Naive thymus-derived CD4-positive, alpha-beta T cell (primary cell): ENCODE measurements around the gene CALD1. TPM values are rescaled to one million over a fixed set of nuclear protein-coding genes. Genes with fewer than 3 reads are reported as not detected.

Source experiments
- ATAC-seq: fragments of 150-1000 bp; cut with Tn5 transposase; 2 replicates; pipeline ENCODE4 v1.10.0; 2021; ENCODE audit warnings: mild to moderate bottlenecking, moderate library complexity
- CTCF ChIA-PET: fragments of 350-600 bp; sonication (Branson Sonifier 250); formaldehyde crosslinking; loops from one replicate; lab custom pipeline; 2021; ENCODE audit warnings: antibody characterized with exemption; lab: Charles Lee
- POLR2A ChIA-PET: fragments of 350-600 bp; sonication (Branson Sonifier 250); formaldehyde crosslinking; loops from one replicate; lab custom pipeline; 2021; ENCODE audit warnings: antibody characterized with exemption, inconsistent platforms; lab: Charles Lee
- DNase-seq, 9 donors: peaks; one replicate each; pipeline versions ENCODE4 v3.0.0 to v3.0.0-alpha.2; 2020 to 2022; ENCODE audit warnings: mixed read lengths in 1 of 9
- H3K27ac ChIP-seq: one replicate; pipeline ENCODE4 v1.7.0; 2013; ENCODE audit warnings: mild to moderate bottlenecking, low read depth, low read length, moderate library complexity
- H3K27me3 ChIP-seq, 2 donors: one replicate each; pipeline ENCODE4 v1.7.0; 2013; ENCODE audit warnings: low read length in 2 of 2, mild to moderate bottlenecking in 2 of 2, moderate library complexity in 2 of 2; ENCODE audit not compliant: control insufficient read depth in 2 of 2, insufficient read depth in 2 of 2
- H3K36me3 ChIP-seq, 3 experiments: 1 replicate in 2 of 3; 2 replicates in 1 of 3; pipeline ENCODE4 v1.7.0; 2013; ENCODE audit warnings: low read length in 3 of 3, mild to moderate bottlenecking in 3 of 3, moderate library complexity in 1 of 3; ENCODE audit not compliant: insufficient read depth in 3 of 3, control insufficient read depth in 2 of 3
- H3K4me1 ChIP-seq, 2 donors: one replicate each; pipeline ENCODE4 v1.7.0; 2013; ENCODE audit warnings: low read length in 2 of 2, mild to moderate bottlenecking in 2 of 2, moderate library complexity in 1 of 2; ENCODE audit not compliant: control insufficient read depth in 2 of 2, insufficient read depth in 2 of 2
- H3K4me3 ChIP-seq: 2 replicates; pipeline ENCODE4 v1.7.0; 2013; ENCODE audit warnings: mild to moderate bottlenecking, low read length
- H3K9me3 ChIP-seq, 3 experiments: 1 replicate in 2 of 3; 2 replicates in 1 of 3; pipeline ENCODE4 v1.7.0; 2013; ENCODE audit warnings: low read length in 3 of 3; ENCODE audit not compliant: control insufficient read depth in 2 of 3
- H3K27ac Mint-ChIP-seq, 9 donors: one replicate each; pipeline ENCODE4 v1.8.0; 2020 to 2022; ENCODE audit warnings: mixed read lengths in 9 of 9, mild to moderate bottlenecking in 8 of 9, moderate library complexity in 5 of 9, inconsistent platforms in 2 of 9
- H3K27me3 Mint-ChIP-seq, 5 donors: one replicate each; pipeline ENCODE4 v1.8.0; 2021 to 2022; ENCODE audit warnings: mixed read lengths in 5 of 5, mild to moderate bottlenecking in 1 of 5
- H3K36me3 Mint-ChIP-seq, 5 donors: one replicate each; pipeline ENCODE4 v1.8.0; 2020 to 2022; ENCODE audit warnings: mixed read lengths in 5 of 5, mild to moderate bottlenecking in 3 of 5, inconsistent platforms in 1 of 5
- H3K4me1 Mint-ChIP-seq, 7 donors: one replicate each; pipeline ENCODE4 v1.8.0; 2020 to 2022; ENCODE audit warnings: mixed read lengths in 7 of 7, mild to moderate bottlenecking in 3 of 7, inconsistent platforms in 1 of 7
- H3K4me3 Mint-ChIP-seq, 10 donors: one replicate each; pipeline ENCODE4 v1.8.0; 2020 to 2022; ENCODE audit warnings: mild to moderate bottlenecking in 10 of 10, mixed read lengths in 10 of 10, moderate library complexity in 6 of 10, inconsistent platforms in 2 of 10
- H3K9me3 Mint-ChIP-seq, 11 donors: one replicate each; pipeline ENCODE4 v1.8.0; 2020 to 2022; ENCODE audit warnings: mixed read lengths in 11 of 11, mild to moderate bottlenecking in 4 of 11, inconsistent platforms in 1 of 11, moderate library complexity in 1 of 11
- intact Hi-C, 2 donors: fragments of 100-400 bp; cut with micrococcal nuclease; formaldehyde crosslinking; loops; one replicate each; pipeline ENCODE4 v1.15.1; 2023
- polyA plus RNA-seq, 2 donors: library from polyadenylated mRNA; unstranded; fragments of 300-500 nt; fragmentation: Illumina TruSeq; gene quantifications; one replicate each; pipeline ENCODE4 v1.2.3, GENCODE V29; 2021
- total RNA-seq, 6 experiments: library from RNA in 5 of 6; stranded (reverse) in 5 of 6; gene quantifications; 1 replicate in 5 of 6; 2 replicates in 1 of 6; pipeline ENCODE4 v1.2.3 and lab custom pipeline; 2021 to 2026

Gene CALD1
- total and polyA plus RNA-seq, 7 experiments from 2014 or later = 0.27 to 2.0 (median 0.37) TPM; not detected in 1

GRCh38 chr7:134859783-134860182, 80.3 kb downstream of the CALD1 start:
- peaks cover 0 to 5% (median 5%) of the 10 kb centered on the region in 3 experiments for H3K36me3 ChIP-seq
- intact Hi-C loops = loop anchor here in 1 of 2 donors (5.0 to 10.0 kb wide), 3 partner anchors 288 to 1115 kb away; partner anchors contain the start of genes MTPN, NUP205 and TMEM140
- H3K27me3 ChIP-seq = no peaks in the 10 kb centered on the region
- peaks cover 0 to 19% of the 10 kb centered on the region in 2 donors for H3K4me1 ChIP-seq
- DNase-seq (no peak), ATAC-seq (no peak)
- peak overlapping the region in 6 of 9 donors; percentile 9 to 85 (median 58) for H3K27ac Mint-ChIP-seq
- no peaks in the 10 kb centered on the region for H3K9me3 ChIP-seq
- H3K9me3 Mint-ChIP-seq = peaks cover 0 to 8% (median 3%) of the 10 kb centered on the region in 11 donors
- ChIA-PET CTCF (interaction anchor here (1.6 kb wide), 1 partner anchor 10 kb away, joined by 3 read pairs; no protein-coding TSS in a partner anchor), POLR2A (no interaction called here)
- peaks cover 22 to 55% (median 40%) of the 10 kb centered on the region in 5 donors for H3K36me3 Mint-ChIP-seq
- H3K4me3 ChIP-seq = no peak overlapping the region
- H3K27ac ChIP-seq = no peak overlapping the region
- peak overlapping the region in 1 of 10 donors; percentile 9 for H3K4me3 Mint-ChIP-seq
- peaks cover 12 to 77% (median 69%) of the 10 kb centered on the region in 7 donors for H3K4me1 Mint-ChIP-seq
- no peaks in the 10 kb centered on the region for H3K27me3 Mint-ChIP-seq

- peak overlapping the region; percentile 51 for H3K4me3 ChIP-seq
- Mint-ChIP-seq H3K36me3 (peaks cover 8 to 32% (median 22%) of the 10 kb centered on the region in 5 donors), H3K27me3 (no peaks in the 10 kb centered on the region), H3K27ac (peak overlapping the region; percentile 88 to 96 (median 92)), H3K4me1 (peaks cover 8 to 76% (median 58%) of the 10 kb centered on the region in 7 donors), H3K9me3 (peaks cover 0 to 6% (median 0%) of the 10 kb centered on the region in 11 donors), H3K4me3 (peak overlapping the region; percentile 64 to 90 (median 84))
- POLR2A ChIA-PET = interaction anchor here (0.6 to 3.6 kb wide), 15 partner anchors 9 to 283 kb away, joined by 3 to 19 read pairs (median 6); partner anchors contain the start of genes BPGM and TMEM140
- DNase-seq = peak in 8 of 9 donors; percentile 43 to 79 (median 76)
- peaks cover 0 to 13% of the 10 kb centered on the region in 2 donors for H3K4me1 ChIP-seq
- H3K36me3 ChIP-seq = peaks cover 0 to 5% (median 5%) of the 10 kb centered on the region in 3 experiments
- CTCF ChIA-PET = interaction anchor here (0.8 to 1.1 kb wide), 3 partner anchors 10 to 175 kb away, joined by 3 to 5 read pairs (median 4); no protein-coding TSS in a partner anchor
- H3K9me3 ChIP-seq = no peaks in the 10 kb centered on the region
- ATAC-seq = peak; percentile 91
- H3K27ac ChIP-seq = peak overlapping the region; percentile 68
- intact Hi-C loops = loop anchor here (1.0 to 10.0 kb wide), 10 partner anchors 21 to 1110 kb away; partner anchors contain the start of genes BPGM (in 2 of the 2), CYREN (in 1 of the 2), MTPN (in 1 of the 2) and NUP205 (in 1 of the 2)
- H3K27me3 ChIP-seq = no peaks in the 10 kb centered on the region
These were observed 85.8 kb downstream of the CALD1 start for GRCh38 chr7:134865001-134865845.

DNA sequence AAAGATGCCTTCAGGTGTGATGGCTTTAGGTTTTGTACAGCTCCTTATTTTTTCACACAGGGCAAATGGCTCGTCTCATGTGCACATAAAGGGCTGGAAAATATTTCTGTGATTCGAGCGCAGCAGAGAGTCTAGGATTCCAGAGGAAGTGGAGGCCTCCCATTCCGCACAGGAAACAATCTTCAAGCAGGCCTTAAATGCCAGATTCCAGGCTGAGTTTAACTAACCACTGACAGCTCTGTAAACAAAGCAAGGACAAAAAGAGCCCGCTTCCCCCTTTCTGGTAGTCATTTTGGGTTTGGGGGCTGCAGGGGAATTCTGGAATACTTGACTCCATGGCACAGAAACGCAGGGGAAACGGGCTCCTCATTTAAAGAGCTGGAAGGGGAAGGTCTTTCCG, 87.2 kb downstream of the CALD1 start:
- ChIA-PET CTCF (no interaction called here), POLR2A (interaction anchor here (1.1 to 3.6 kb wide), 3 partner anchors 10 to 19 kb away, joined by 3 to 19 read pairs (median 12); no protein-coding TSS in a partner anchor)
- Histone ChIP-seq H3K4me3 (no peak overlapping the region), H3K4me1 (peaks cover 0 to 13% of the 10 kb centered on the region in 2 donors), H3K27me3 (no peaks in the 10 kb centered on the region), H3K27ac (no peak overlapping the region), H3K9me3 (no peaks in the 10 kb centered on the region), H3K36me3 (peaks cover 0 to 5% (median 0%) of the 10 kb centered on the region in 3 experiments)
- peak overlapping the region in 3 of 9 donors; percentile 14 to 92 (median 19) for H3K27ac Mint-ChIP-seq
- H3K27me3 Mint-ChIP-seq = no peaks in the 10 kb centered on the region
- DNase-seq (no peak), ATAC-seq (no peak)
- peak overlapping the region in 1 of 10 donors; percentile 25 for H3K4me3 Mint-ChIP-seq
- H3K36me3 Mint-ChIP-seq = peaks cover 3 to 20% (median 11%) of the 10 kb centered on the region in 5 donors
- peaks cover 0 to 4% (median 0%) of the 10 kb centered on the region in 11 donors for H3K9me3 Mint-ChIP-seq
- intact Hi-C loops = loop anchor here (5.0 to 10.0 kb wide), 5 partner anchors 114 to 1108 kb away; partner anchors contain the start of genes BPGM (in 1 of the 2), CYREN (in 1 of the 2), MTPN (in 1 of the 2) and NUP205 (in 1 of the 2)
- peaks cover 8 to 75% (median 56%) of the 10 kb centered on the region in 7 donors for H3K4me1 Mint-ChIP-seq

DNA sequence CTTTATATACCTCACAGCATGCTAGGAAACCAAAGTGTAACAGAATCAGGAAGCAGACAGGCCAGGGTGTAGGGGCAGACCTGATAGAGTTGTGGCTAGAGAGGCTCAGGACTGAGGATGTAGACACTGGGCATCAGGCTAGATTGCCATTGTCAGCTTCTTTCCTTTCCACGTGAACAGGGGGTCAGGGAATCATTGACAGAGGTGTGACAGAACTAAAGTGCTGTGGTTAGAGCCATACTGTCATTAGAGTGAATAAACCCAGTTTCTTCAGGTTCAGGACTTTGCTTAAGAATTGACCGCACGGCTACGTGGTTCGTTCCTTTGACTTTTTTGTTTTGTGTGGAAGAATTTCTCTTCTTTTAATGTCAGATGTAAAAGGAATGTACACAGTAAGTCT, 90.7 kb downstream of the CALD1 start:
- Histone ChIP-seq H3K4me3 (no peak overlapping the region), H3K27ac (no peak overlapping the region), H3K9me3 (no peaks in the 10 kb centered on the region), H3K27me3 (no peaks in the 10 kb centered on the region), H3K36me3 (no peaks in the 10 kb centered on the region), H3K4me1 (peaks cover 0 to 9% of the 10 kb centered on the region in 2 donors)
- intact Hi-C loops = no loop called here
- Mint-ChIP-seq H3K4me3 (no peak overlapping the region), H3K9me3 (peaks cover 0 to 2% (median 0%) of the 10 kb centered on the region in 11 donors), H3K36me3 (no peaks in the 10 kb centered on the region), H3K27ac (no peak overlapping the region), H3K27me3 (peaks cover 0 to 5% (median 0%) of the 10 kb centered on the region in 5 donors), H3K4me1 (peaks cover 8 to 62% (median 44%) of the 10 kb centered on the region in 7 donors)
- ATAC-seq (no peak), DNase-seq (no peak)
- CTCF ChIA-PET = no interaction called here
- POLR2A ChIA-PET = interaction anchor here (1.2 kb wide), 1 partner anchor 18 kb away, joined by 3 read pairs; no protein-coding TSS in a partner anchor

- CTCF ChIA-PET = no interaction called here
- H3K27me3 ChIP-seq = no peaks in the 10 kb centered on the region
These were observed 91.3 kb downstream of the CALD1 start for GRCh38 chr7:134870781-134871180.

GRCh38 chr7:134873253-134873652, 93.8 kb downstream of the CALD1 start:
- DNase-seq = no peak
- no peak for ATAC-seq
- Histone ChIP-seq H3K36me3 (no peaks in the 10 kb centered on the region), H3K27me3 (no peaks in the 10 kb centered on the region), H3K4me3 (no peak overlapping the region), H3K27ac (no peak overlapping the region), H3K9me3 (no peaks in the 10 kb centered on the region), H3K4me1 (no peaks in the 10 kb centered on the region)
- peaks cover 0 to 5% (median 0%) of the 10 kb centered on the region in 5 donors for H3K27me3 Mint-ChIP-seq
- CTCF ChIA-PET = interaction anchor here (1.0 kb wide), 2 partner anchors 16 to 61 kb away, joined by 4 read pairs; no protein-coding TSS in a partner anchor
- H3K9me3 Mint-ChIP-seq = peaks cover 0 to 2% (median 0%) of the 10 kb centered on the region in 11 donors
- peak overlapping the region in 1 of 9 donors; percentile 46 for H3K27ac Mint-ChIP-seq
- H3K4me3 Mint-ChIP-seq = no peak overlapping the region
- H3K4me1 Mint-ChIP-seq = peaks cover 5 to 39% (median 32%) of the 10 kb centered on the region in 7 donors
- POLR2A ChIA-PET = interaction anchor here (0.6 to 1.0 kb wide), 2 partner anchors 17 to 67 kb away, joined by 3 to 4 read pairs; no protein-coding TSS in a partner anchor
- H3K36me3 Mint-ChIP-seq = no peaks in the 10 kb centered on the region
- intact Hi-C loops = no loop called here

More at GRCh38 chr7:134870781-134871180, 91.3 kb downstream of the CALD1 start:
- Mint-ChIP-seq H3K9me3 (peaks cover 0 to 2% (median 0%) of the 10 kb centered on the region in 11 donors), H3K4me3 (no peak overlapping the region), H3K4me1 (peaks cover 5 to 55% (median 43%) of the 10 kb centered on the region in 7 donors), H3K27ac (peak overlapping the region in 4 of 9 donors; percentile 0 to 19 (median 2)), H3K27me3 (peaks cover 0 to 5% (median 0%) of the 10 kb centered on the region in 5 donors), H3K36me3 (no peaks in the 10 kb centered on the region)
- H3K4me1 ChIP-seq = peaks cover 0 to 3% of the 10 kb centered on the region in 2 donors
- H3K4me3 ChIP-seq = no peak overlapping the region
- no peaks in the 10 kb centered on the region for H3K36me3 ChIP-seq
- H3K27ac ChIP-seq = no peak overlapping the region
- POLR2A ChIA-PET = interaction anchor here (1.6 kb wide), 1 partner anchor 16 kb away, joined by 6 read pairs; no protein-coding TSS in a partner anchor
- ATAC-seq (no peak), DNase-seq (no peak)
- H3K9me3 ChIP-seq = no peaks in the 10 kb centered on the region
- intact Hi-C loops = no loop called here
